Cardiac fibroblast (primary cell): ENCODE results near the gene CNTNAP2.

Source experiments
- DNase-seq, 2 donors: peaks; one replicate each; pipeline versions ENCODE4 v3.0.0 to v3.0.0-alpha.2; 2010; ENCODE audit warnings: low read depth in 2 of 2
- H3K4me3 ChIP-seq, 2 donors: replicated peaks in 1 of 2; 1 replicate in 1 of 2; 2 replicates in 1 of 2; pipeline ENCODE4 v1.5.1; 2011; ENCODE audit warnings: low read depth in 2 of 2, low read length in 2 of 2, mild to moderate bottlenecking in 2 of 2, moderate library complexity in 1 of 2
- CTCF ChIP-seq: IDR thresholded peaks from one replicate; pipeline ENCODE4 v1.5.1; 2011; ENCODE audit warnings: low read depth, mild to moderate bottlenecking, low read length, inconsistent platforms

Gene CNTNAP2

DNA sequence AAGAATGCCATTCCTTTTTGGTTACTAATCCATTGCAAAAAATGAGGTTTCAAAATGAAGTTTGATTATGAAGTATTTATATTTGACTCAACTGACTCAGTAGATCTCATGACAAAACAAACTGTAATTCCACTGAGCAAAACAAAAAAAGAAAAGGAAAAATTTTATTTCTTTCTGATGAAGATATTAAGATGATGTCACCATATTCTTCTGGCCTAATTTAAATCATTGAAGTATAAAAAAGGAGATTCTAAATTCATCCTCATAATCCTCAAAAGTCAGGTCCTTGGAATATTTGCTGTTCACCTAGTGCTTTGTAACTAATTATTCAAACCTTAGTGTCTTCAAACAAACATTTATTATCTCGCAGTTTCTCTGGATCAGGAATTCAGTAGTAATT lies 1183.7 kb downstream of the CNTNAP2 start:
- DNase-seq = no peak
- no peak overlapping the region for H3K4me3 ChIP-seq
- TF ChIP-seq CTCF = no peak

DNA sequence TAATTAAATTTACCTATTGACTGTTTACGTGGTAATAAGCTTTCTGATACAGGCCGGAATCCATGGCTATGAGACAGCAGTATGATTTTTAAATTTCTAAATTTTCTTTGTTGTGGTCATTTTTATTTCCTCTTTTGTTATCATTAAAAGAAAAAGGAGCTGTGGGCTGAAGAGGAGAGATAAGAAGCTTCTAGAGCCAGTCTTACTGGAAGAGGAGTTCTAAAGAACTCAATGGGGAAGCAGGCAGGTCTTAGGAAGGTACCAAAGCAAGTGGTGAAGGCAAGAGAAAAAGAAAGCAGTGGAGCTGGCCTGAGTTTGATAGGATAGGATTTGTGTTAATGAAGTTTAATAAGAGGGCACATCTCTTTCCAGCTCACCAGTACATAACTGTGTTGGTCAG lies 1187.8 kb downstream of the CNTNAP2 start:
- H3K4me3 ChIP-seq = no peak overlapping the region
- no peak for TF ChIP-seq CTCF
- no peak for DNase-seq

- no peak for TF ChIP-seq CTCF
- H3K4me3 ChIP-seq = no peak overlapping the region
- DNase-seq = no peak
Observed at GRCh38 chr7:147305827-147306226, 1189.2 kb downstream of the CNTNAP2 start.

- no peak for TF ChIP-seq CTCF
- H3K4me3 ChIP-seq = no peak overlapping the region
- peak in 1 of 2 donors; percentile 1 for DNase-seq
Observed at GRCh38 chr7:147308539-147308938, 1191.9 kb downstream of the CNTNAP2 start.

- no peak for DNase-seq
- no peak overlapping the region for H3K4me3 ChIP-seq
- no peak for TF ChIP-seq CTCF
Observed at GRCh38 chr7:147311336-147311735, 1194.7 kb downstream of the CNTNAP2 start.

GRCh38 chr7:147321504-147321903 lies 1204.9 kb downstream of the CNTNAP2 start:
- no peak overlapping the region for H3K4me3 ChIP-seq
- DNase-seq = no peak
- TF ChIP-seq CTCF = no peak

DNA sequence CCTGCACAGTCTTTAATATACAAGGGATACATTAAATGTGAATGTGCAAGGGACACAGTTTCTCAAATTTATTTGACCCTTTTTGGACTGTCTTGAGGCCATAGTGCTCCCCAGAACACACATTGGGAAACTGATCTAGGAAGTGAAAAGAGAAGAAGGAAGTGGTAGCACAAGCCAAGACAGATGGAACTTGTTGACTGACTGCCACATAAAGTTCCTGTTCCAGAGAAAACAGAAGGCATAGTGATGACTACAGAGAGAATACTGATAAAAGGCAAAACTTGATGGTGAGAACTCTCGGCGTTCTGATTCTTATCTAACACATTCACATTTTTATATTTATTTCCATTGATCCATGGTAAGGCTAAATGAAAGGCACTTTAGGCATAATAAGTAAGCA lies 1216.4 kb downstream of the CNTNAP2 start:
- DNase-seq = peak in 1 of 2 donors; percentile 0
- no peak for TF ChIP-seq CTCF
- H3K4me3 ChIP-seq = no peak overlapping the region
